Activated T-helper 1 cell treated with anti-CD3 and anti-CD28 coated beads, Interleukin-2, amount 50 U/mL, for 16 hours (primary cell): ENCODE results near the gene EFCC1.
"Not testable (repeated sequence)": the region's sequence is repeated elsewhere in the genome, so short reads cannot be mapped to it uniquely, and the experiment has no call there.

Experiments
- DNase-seq, 2 donors: peaks; one replicate each; pipeline ENCODE4 v3.0.0-alpha.2; 2020; ENCODE audit warnings: low read depth in 1 of 2, low spot score in 1 of 2

The EFCC1 gene

GRCh38 chr3:129051871-129052340 is 50.8 kb downstream of the EFCC1 start:
- no peak for DNase-seq

GRCh38 chr3:129052675-129053074 is 51.6 kb downstream of the EFCC1 start:
- DNase-seq, result no peak

GRCh38 chr3:129054605-129055104 is 53.6 kb downstream of the EFCC1 start:
- DNase-seq, result no peak

- DNase-seq, result no peak
Measured at GRCh38 chr3:129056451-129057173, 55.5 kb downstream of the EFCC1 start.

GRCh38 chr3:129057249-129057648 is 56.1 kb downstream of the EFCC1 start:
- DNase-seq, result no peak

- no peak for DNase-seq
Measured at GRCh38 chr3:129058441-129059200, 57.5 kb downstream of the EFCC1 start.

GRCh38 chr3:129059311-129059958 is 58.3 kb downstream of the EFCC1 start:
- no peak for DNase-seq

GRCh38 chr3:129060276-129061022 is 59.3 kb downstream of the EFCC1 start, which contains the start of gene GP9:
GP9 (plus strand) TSS chr3:129060779; CDS start chr3:129061740, 961 bp downstream.
- no peak for DNase-seq

- DNase-seq, result no peak
Measured at GRCh38 chr3:129061023-129061887, 60.2 kb downstream of the EFCC1 start.

GRCh38 chr3:129061888-129062834 is 61.1 kb downstream of the EFCC1 start:
- DNase-seq, result no peak

GRCh38 chr3:129063091-129063640 is 62.1 kb downstream of the EFCC1 start:
- no peak for DNase-seq

GRCh38 chr3:129063841-129064482 is 62.9 kb downstream of the EFCC1 start:
- DNase-seq, result no peak

GRCh38 chr3:129065016-129065719 is 64.1 kb downstream of the EFCC1 start:
- DNase-seq, result no peak

- no peak for DNase-seq
Measured at GRCh38 chr3:129065720-129066073, 64.6 kb downstream of the EFCC1 start.

GRCh38 chr3:129067719-129068118 is 66.6 kb downstream of the EFCC1 start:
- not testable (repeated sequence) for DNase-seq

GRCh38 chr3:129068291-129068886 is 67.3 kb downstream of the EFCC1 start:
- DNase-seq, result no peak
